Thymus (tissue), 11 donors: Measurements from ENCODE around the gene BAK1. TPM values are rescaled to one million over a fixed set of nuclear protein-coding genes. Genes with fewer than 3 reads are reported as not detected.
A peak's percentile ranks its signal among the peaks of the same experiment; 100 is the strongest.

ENCODE experiments used
- DNase-seq, 9 donors: peaks; one replicate each; pipeline ENCODE4 v3.0.0-alpha.2; 2013; ENCODE audit warnings: low spot score in 9 of 9, low read depth in 6 of 9, missing footprints in 1 of 9
- H3K27ac ChIP-seq, 2 donors: one replicate each; pipeline ENCODE4 v1.5.1; 2013; ENCODE audit warnings: control low read depth in 1 of 2, low read depth in 1 of 2, low read length in 1 of 2, mild to moderate bottlenecking in 1 of 2, moderate library complexity in 1 of 2
- H3K27me3 ChIP-seq, 2 donors: one replicate each; pipeline ENCODE4 v1.5.1; 2013; ENCODE audit warnings: low read length in 1 of 2; ENCODE audit not compliant: control insufficient read depth in 2 of 2, insufficient read depth in 1 of 2
- H3K36me3 ChIP-seq, 2 donors: one replicate each; pipeline ENCODE4 v1.5.1; 2013; ENCODE audit warnings: low read length in 1 of 2, mild to moderate bottlenecking in 1 of 2, moderate library complexity in 1 of 2; ENCODE audit not compliant: control insufficient read depth in 2 of 2, insufficient read depth in 2 of 2
- H3K4me1 ChIP-seq, 2 donors: one replicate each; pipeline ENCODE4 v1.5.1; 2013; ENCODE audit warnings: low read length in 2 of 2; ENCODE audit not compliant: control insufficient read depth in 2 of 2, insufficient read depth in 2 of 2
- H3K4me3 ChIP-seq, 2 donors: one replicate each; pipeline ENCODE4 v1.5.1; 2013; ENCODE audit warnings: low read length in 2 of 2, control low read depth in 1 of 2, mild to moderate bottlenecking in 1 of 2
- H3K9me3 ChIP-seq, 2 donors: one replicate each; pipeline ENCODE4 v1.5.1; 2013; ENCODE audit warnings: low read length in 1 of 2, mild to moderate bottlenecking in 1 of 2; ENCODE audit not compliant: control insufficient read depth in 2 of 2, insufficient read depth in 1 of 2
- WGBS: extraction: QIAGEN DNeasy Blood & Tissue Kit; methylation state at CpG from one replicate; pipeline ENCODE4 v1.1.7; 2013; 5-methylcytosine and 5-hydroxymethylcytosine counted together
- polyA plus RNA-seq: library from polyadenylated mRNA; stranded (reverse); fragments of 200-250 nt; gene quantifications from one replicate; pipeline ENCODE4 v1.2.3, GENCODE V29; 2013
- total RNA-seq: library from RNA; stranded (reverse); fragments of 120-200 nt; gene quantifications from one replicate; pipeline ENCODE4 v1.2.4, GENCODE V29; 2013
- donor health status: healthy.

The BAK1 gene
- total and polyA plus RNA-seq, 2 donors, result 12.8 to 25.6 TPM

DNA sequence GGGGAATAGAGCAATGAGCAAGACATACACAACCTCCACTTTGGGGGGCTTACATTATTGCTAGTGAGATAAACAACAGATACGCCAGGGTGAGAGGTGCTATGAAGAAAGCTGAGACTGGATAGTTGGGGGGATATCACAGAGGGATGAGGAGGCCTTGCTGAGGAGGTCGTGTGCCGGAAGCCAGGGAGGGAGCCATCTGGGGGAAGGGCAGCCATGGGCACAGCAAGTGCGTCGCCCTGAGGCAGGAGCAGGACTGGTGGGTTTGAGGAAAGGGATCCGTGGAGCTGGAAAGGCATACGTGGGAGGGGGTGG is 12.2 kb upstream of the BAK1 start:
- Histone ChIP-seq H3K4me3 (no peak overlapping the region), H3K27ac (no peak overlapping the region)
- no peak for DNase-seq

GRCh38 chr6:33591424-33592032 is 11.5 kb upstream of the BAK1 start:
- peaks cover 8 to 14% of the 10 kb centered on the region in 2 donors for H3K4me1 ChIP-seq
- no peak overlapping the region for H3K4me3 ChIP-seq
- no peak for DNase-seq
- H3K9me3 ChIP-seq, result peaks cover 0 to 4% of the 10 kb centered on the region in 2 donors
- WGBS, result 98% methylated on average over 9 of the region's 9 CpGs
- no peak overlapping the region for H3K27ac ChIP-seq
- no peaks in the 10 kb centered on the region for H3K36me3 ChIP-seq
- peaks cover 0 to 13% of the 10 kb centered on the region in 2 donors for H3K27me3 ChIP-seq

More for the DNA sequence above, 12.2 kb upstream of the BAK1 start:
- peaks cover 8 to 19% of the 10 kb centered on the region in 2 donors for H3K4me1 ChIP-seq
- WGBS, result 90% methylated on average over 7 of the region's 7 CpGs
- no peaks in the 10 kb centered on the region for H3K36me3 ChIP-seq
- peaks cover 0 to 4% of the 10 kb centered on the region in 2 donors for H3K9me3 ChIP-seq
- peaks cover 0 to 13% of the 10 kb centered on the region in 2 donors for H3K27me3 ChIP-seq

DNA sequence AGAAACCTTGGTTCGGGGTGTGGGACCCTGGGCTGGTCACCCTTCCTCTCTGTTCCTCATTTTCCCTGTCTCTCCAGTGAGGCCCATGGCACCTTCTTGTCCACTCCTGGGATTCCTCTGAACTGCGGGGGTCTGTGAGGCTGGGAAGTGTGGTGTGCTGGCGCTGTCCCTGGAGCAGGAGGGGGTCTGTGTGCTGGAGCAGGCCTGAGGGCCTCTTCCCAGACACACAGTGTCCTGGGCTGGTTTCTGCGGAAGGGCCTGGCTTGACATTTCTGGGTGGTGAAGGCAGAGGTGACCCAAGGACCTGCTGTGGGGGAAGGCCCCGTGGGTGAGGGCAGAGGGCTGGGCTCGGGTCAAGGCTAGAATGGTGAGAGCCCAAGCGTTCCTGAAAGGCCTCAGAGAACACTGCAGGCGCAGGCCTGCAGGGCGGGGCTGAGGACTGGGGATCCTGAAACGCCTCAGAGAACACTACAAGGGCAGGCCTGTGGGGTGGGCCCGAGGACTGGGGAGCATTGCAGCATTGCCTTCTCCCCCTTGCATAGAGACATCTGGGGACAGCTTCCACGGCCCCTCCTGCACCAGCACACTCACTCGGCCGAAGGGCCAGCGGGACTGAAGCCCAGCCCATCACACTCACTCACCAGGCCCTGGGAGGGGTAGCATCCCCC is 10.6 kb upstream of the BAK1 start:
- peaks cover 10 to 19% of the 10 kb centered on the region in 2 donors for H3K4me1 ChIP-seq
- DNase-seq, result no peak

DNA sequence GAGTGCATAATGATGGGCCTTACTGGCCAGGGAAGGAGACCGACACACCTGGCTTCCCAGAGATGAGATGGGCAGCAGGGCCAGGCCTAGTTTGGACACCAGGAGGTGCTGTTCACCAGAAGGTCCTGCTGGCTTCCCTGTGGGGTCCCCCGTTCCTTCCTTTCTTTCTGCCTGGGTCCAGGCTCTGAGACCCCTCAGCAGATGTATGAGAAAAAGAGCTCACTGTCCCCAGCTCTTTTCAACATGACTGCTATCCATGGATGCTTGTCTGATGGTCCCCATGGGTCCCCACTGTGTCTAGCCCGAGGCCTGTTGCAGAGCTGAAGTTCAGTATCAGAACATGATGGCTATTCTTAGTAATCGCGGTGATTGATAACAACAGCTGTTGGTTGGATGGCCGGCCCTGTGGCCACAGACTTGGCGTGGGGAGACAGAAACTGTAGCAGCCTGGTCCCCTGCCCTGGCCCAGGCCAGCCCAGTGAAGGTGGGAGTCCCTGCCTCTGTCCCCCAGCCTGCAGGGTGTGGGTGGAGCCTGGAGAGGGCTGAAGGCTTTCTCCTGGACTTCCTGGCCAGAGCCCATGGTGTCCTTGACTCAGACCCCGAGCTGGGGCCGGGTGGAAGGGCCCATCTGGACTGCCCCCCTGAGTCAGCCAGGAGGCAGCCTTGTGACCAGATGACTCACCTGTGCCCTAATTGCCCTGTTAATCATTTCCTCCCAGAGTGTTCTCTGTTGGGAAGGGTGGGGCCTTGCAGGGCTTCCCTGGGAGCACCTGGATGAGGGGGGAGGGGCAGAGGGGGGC is 9.9 kb upstream of the BAK1 start:
- 73% methylated on average over 9 of the region's 9 CpGs for WGBS
- Histone ChIP-seq H3K9me3 (peaks cover 1 to 4% of the 10 kb centered on the region in 2 donors), H3K27ac (no peak overlapping the region), H3K36me3 (no peaks in the 10 kb centered on the region), H3K4me1 (peaks cover 16 to 26% of the 10 kb centered on the region in 2 donors), H3K27me3 (peaks cover 0 to 13% of the 10 kb centered on the region in 2 donors), H3K4me3 (no peak overlapping the region)
- peak in 1 of 9 donors; percentile 51 for DNase-seq

More for the DNA sequence above, 10.6 kb upstream of the BAK1 start:
- Histone ChIP-seq H3K27me3 (peaks cover 0 to 13% of the 10 kb centered on the region in 2 donors), H3K4me3 (no peak overlapping the region), H3K27ac (no peak overlapping the region), H3K9me3 (peaks cover 0 to 4% of the 10 kb centered on the region in 2 donors), H3K36me3 (no peaks in the 10 kb centered on the region)
- 86% methylated on average over 15 of the region's 15 CpGs for WGBS

- no peak overlapping the region for H3K27ac ChIP-seq
- DNase-seq, result no peak
These were observed 9.3 kb upstream of the BAK1 start for GRCh38 chr6:33589392-33589730.

GRCh38 chr6:33588894-33589293 is 8.8 kb upstream of the BAK1 start:
- no peak overlapping the region for H3K4me3 ChIP-seq
- H3K36me3 ChIP-seq, result no peaks in the 10 kb centered on the region
- H3K4me1 ChIP-seq, result peaks cover 16 to 30% of the 10 kb centered on the region in 2 donors
- WGBS, result over 99% methylated on average over 4 of the region's 4 CpGs
- peaks cover 1 to 4% of the 10 kb centered on the region in 2 donors for H3K9me3 ChIP-seq
- DNase-seq, result no peak
- H3K27me3 ChIP-seq, result peaks cover 0 to 13% of the 10 kb centered on the region in 2 donors
- H3K27ac ChIP-seq, result no peak overlapping the region

More at GRCh38 chr6:33589392-33589730, 9.3 kb upstream of the BAK1 start:
- Histone ChIP-seq H3K36me3 (no peaks in the 10 kb centered on the region), H3K9me3 (peaks cover 1 to 4% of the 10 kb centered on the region in 2 donors), H3K4me3 (no peak overlapping the region), H3K4me1 (peaks cover 16 to 30% of the 10 kb centered on the region in 2 donors), H3K27me3 (peaks cover 0 to 13% of the 10 kb centered on the region in 2 donors)
- 92% methylated on average over 4 of the region's 4 CpGs for WGBS

DNA sequence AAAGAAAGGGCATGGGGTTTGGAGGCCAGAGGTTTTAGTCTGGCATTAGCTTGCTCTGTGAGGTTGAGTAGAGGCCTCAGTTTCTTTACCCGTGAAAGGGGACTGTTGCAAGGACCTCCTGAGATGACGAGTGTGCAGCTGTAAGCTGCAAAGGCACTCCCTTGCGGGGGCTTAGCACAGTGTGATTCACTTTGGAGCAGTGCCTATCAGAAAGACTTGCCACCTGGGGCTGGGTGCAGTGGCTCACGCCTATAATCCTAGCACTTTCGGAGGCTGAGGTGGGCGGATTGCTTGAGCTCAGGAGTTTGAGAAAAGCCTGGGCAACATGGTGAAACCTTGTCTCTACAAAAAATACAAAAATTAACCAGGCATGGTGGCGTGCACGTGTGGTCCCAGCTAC is 7.5 kb upstream of the BAK1 start:
- Histone ChIP-seq H3K27ac (no peak overlapping the region), H3K36me3 (no peaks in the 10 kb centered on the region), H3K4me1 (peaks cover 8 to 19% of the 10 kb centered on the region in 2 donors), H3K27me3 (peaks cover 0 to 4% of the 10 kb centered on the region in 2 donors), H3K4me3 (no peak overlapping the region), H3K9me3 (peaks cover 0 to 1% of the 10 kb centered on the region in 2 donors)
- no peak for DNase-seq
- WGBS, result 96% methylated on average over 8 of the region's 8 CpGs

DNA sequence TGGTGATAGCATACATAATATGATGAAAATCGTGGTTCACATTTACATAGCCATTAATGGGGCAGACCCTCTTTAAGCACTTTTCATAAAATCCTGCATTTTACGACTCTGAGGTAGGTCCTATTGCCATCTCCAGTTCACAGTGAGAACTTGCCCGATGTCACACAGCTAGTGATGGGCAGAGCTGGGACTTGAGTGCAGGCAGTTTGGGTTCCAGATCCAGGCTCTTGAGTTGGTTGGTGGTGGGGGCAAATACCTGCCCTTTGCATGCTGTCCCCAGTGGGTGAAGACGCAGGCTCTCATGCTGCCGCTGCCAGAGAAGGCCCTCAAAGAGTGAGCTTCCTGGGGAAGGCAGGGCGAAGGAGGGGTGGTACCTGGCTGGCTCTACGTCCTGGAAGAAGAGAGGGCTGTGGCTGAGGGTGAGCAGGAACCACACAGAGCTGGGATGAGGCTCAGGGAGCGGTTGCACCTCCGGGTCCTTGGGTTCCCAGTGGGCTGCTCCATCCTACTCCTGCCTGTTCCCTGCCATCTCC is 6.1 kb upstream of the BAK1 start:
- Histone ChIP-seq H3K4me3 (peak overlapping the region in 1 of 2 donors; percentile 21), H3K27ac (peak overlapping the region in 1 of 2 donors; percentile 5)
- 89% methylated on average over 9 of the region's 9 CpGs for WGBS

More for the DNA sequence above, 6.1 kb upstream of the BAK1 start:
- Histone ChIP-seq H3K4me1 (peaks cover 8 to 16% of the 10 kb centered on the region in 2 donors), H3K27me3 (no peaks in the 10 kb centered on the region), H3K36me3 (no peaks in the 10 kb centered on the region), H3K9me3 (peaks cover 0 to 1% of the 10 kb centered on the region in 2 donors)
- no peak for DNase-seq
